WTC11 (cell line): ENCODE data around the gene RAMP1. TPM values are rescaled to one million over a fixed set of nuclear protein-coding genes. Genes with fewer than 3 reads are reported as not detected.

Experiments used
- ATAC-seq: fragments of 200-7000 bp; cut with Tn5 transposase; 2 replicates; pipeline ENCODE4 v1.10.0; 2021; ENCODE audit warnings: mild to moderate bottlenecking, moderate library complexity
- CTCF ChIA-PET: fragments of 300-600 bp; sonication (Branson Sonifier 250); formaldehyde crosslinking; loops from one replicate; lab custom pipeline; 2021; ENCODE audit warnings: antibody characterized with exemption; lab: Charles Lee
- POLR2A ChIA-PET: fragments of 350-600 bp; sonication (Branson Sonifier 250); formaldehyde crosslinking; loops from one replicate; lab custom pipeline; 2021; ENCODE audit warnings: antibody characterized with exemption; lab: Charles Lee
- DNase-seq: peaks from one replicate; pipeline ENCODE4 v3.0.0; 2021; ENCODE audit warnings: low spot score
- H3K27ac Mint-ChIP-seq: 2 replicates; pipeline ENCODE4 v1.8.0; 2021; ENCODE audit warnings: mixed read lengths
- H3K27me3 Mint-ChIP-seq: 2 replicates; pipeline ENCODE4 v1.8.0; 2021; ENCODE audit warnings: low read depth, mild to moderate bottlenecking, moderate library complexity, mixed read lengths
- H3K36me3 Mint-ChIP-seq: 2 replicates; pipeline ENCODE4 v1.8.0; 2021; ENCODE audit warnings: mixed read lengths
- H3K4me1 Mint-ChIP-seq: 2 replicates; pipeline ENCODE4 v1.8.0; 2022; ENCODE audit warnings: mixed read lengths
- H3K4me3 Mint-ChIP-seq: 2 replicates; pipeline ENCODE4 v1.8.0; 2021; ENCODE audit warnings: mild to moderate bottlenecking, moderate library complexity, mixed read lengths
- H3K9me3 Mint-ChIP-seq: 2 replicates; pipeline ENCODE4 v1.8.0; 2021; ENCODE audit warnings: mixed read lengths
- AR ChIP-seq: fragments of 250-450 bp; sonication (Bioruptor Pico); IDR thresholded peaks from 2 replicates; pipeline ENCODE4 v1.9.0; 2021; ENCODE audit warnings: mild to moderate bottlenecking
- CBFB ChIP-seq: sonication (generic); formaldehyde crosslinking; IDR thresholded peaks from 2 replicates; pipeline ENCODE4 v1.8.1; 2022; ENCODE audit warnings: mild to moderate bottlenecking, low read depth, missing genetic modification reagents
- CDX4 ChIP-seq: fragments of 250-450 bp; sonication (Bioruptor Pico); IDR thresholded peaks from 2 replicates; pipeline ENCODE4 v1.9.0; 2021; ENCODE audit warnings: moderate library complexity, mild to moderate bottlenecking, inconsistent platforms, borderline replicate concordance
- CTCF ChIP-seq: fragments of 200-600 bp; IDR thresholded peaks from 2 replicates; pipeline ENCODE4 v1.8.0; 2022; ENCODE audit warnings: antibody characterized with exemption
- E2F1 ChIP-seq: sonication (generic); formaldehyde crosslinking; IDR thresholded peaks from 2 replicates; pipeline ENCODE4 v1.8.0; 2022; ENCODE audit warnings: mild to moderate bottlenecking, missing genetic modification reagents
- ELF4 ChIP-seq: sonication (generic); formaldehyde crosslinking; IDR thresholded peaks from 2 replicates; pipeline ENCODE4 v1.8.1; 2022; ENCODE audit warnings: low read depth, mild to moderate bottlenecking, moderate library complexity, missing genetic modification reagents
- GABPB1 ChIP-seq: sonication (generic); formaldehyde crosslinking; IDR thresholded peaks from 2 replicates; pipeline ENCODE4 v1.8.1; 2023; ENCODE audit warnings: mild to moderate bottlenecking, missing genetic modification reagents
- MAX ChIP-seq: sonication (generic); formaldehyde crosslinking; IDR thresholded peaks from 2 replicates; pipeline ENCODE4 v1.8.0; 2022; ENCODE audit warnings: mild to moderate bottlenecking, missing genetic modification reagents
- MXD4 ChIP-seq: fragments of 250-450 bp; sonication (Bioruptor Pico); IDR thresholded peaks from 2 replicates; pipeline ENCODE4 v1.8.0; 2021; ENCODE audit warnings: mild to moderate bottlenecking, moderate library complexity, borderline replicate concordance
- MYBL2 ChIP-seq: sonication (generic); formaldehyde crosslinking; IDR thresholded peaks from 2 replicates; pipeline ENCODE4 v1.8.1; 2023; ENCODE audit warnings: mild to moderate bottlenecking, moderate library complexity, missing genetic modification reagents
- NFE2L1 ChIP-seq: sonication (generic); formaldehyde crosslinking; IDR thresholded peaks from 2 replicates; pipeline ENCODE4 v1.8.1; 2023; ENCODE audit warnings: missing genetic modification reagents
- NFYB ChIP-seq: sonication (generic); formaldehyde crosslinking; conservative IDR thresholded peaks from 2 replicates; pipeline ENCODE4 v1.8.0; 2022; ENCODE audit warnings: low read depth, missing genetic modification reagents
- NR1H2 ChIP-seq: sonication (generic); formaldehyde crosslinking; IDR thresholded peaks from 2 replicates; pipeline ENCODE4 v1.9.0; 2021; ENCODE audit warnings: mild to moderate bottlenecking, moderate library complexity, missing genetic modification reagents
- NR3C1 ChIP-seq: sonication (generic); formaldehyde crosslinking; conservative IDR thresholded peaks from 2 replicates; pipeline ENCODE4 v1.8.1; 2023; ENCODE audit warnings: low read depth, mild to moderate bottlenecking, missing genetic modification reagents
- RORB ChIP-seq: fragments of 250-450 bp; sonication (Bioruptor Pico); IDR thresholded peaks from 2 replicates; pipeline ENCODE4 v1.9.0; 2021; ENCODE audit warnings: mild to moderate bottlenecking
- SMAD3 ChIP-seq: sonication (generic); formaldehyde crosslinking; IDR thresholded peaks from 2 replicates; pipeline ENCODE4 v1.8.0; 2022; ENCODE audit warnings: missing genetic modification reagents, mild to moderate bottlenecking, borderline replicate concordance
- USF2 ChIP-seq: sonication (generic); formaldehyde crosslinking; IDR thresholded peaks from 2 replicates; pipeline ENCODE4 v1.8.1; 2023; ENCODE audit warnings: mild to moderate bottlenecking, missing genetic modification reagents, moderate library complexity
- ZNF416 ChIP-seq: fragments of 250-450 bp; sonication (Bioruptor Pico); IDR thresholded peaks from 2 replicates; pipeline ENCODE4 v1.9.0; 2021; ENCODE audit warnings: mild to moderate bottlenecking, inconsistent platforms
- ZNF532 ChIP-seq: fragments of 250-450 bp; sonication (Bioruptor Pico); IDR thresholded peaks from 2 replicates; pipeline ENCODE4 v1.9.0; 2021; ENCODE audit warnings: mild to moderate bottlenecking, borderline replicate concordance
- total RNA-seq: library from RNA; stranded (reverse); gene quantifications from 3 replicates; pipeline ENCODE4 v1.2.3, GENCODE V29; 2021

RAMP1 gene
- total RNA-seq, 1 experiment from 2014 or later, result 1.0 TPM

GRCh38 chr2:237884681-237885080, 25.3 kb downstream of the RAMP1 start:
- no peak for DNase-seq
- H3K27me3 Mint-ChIP-seq, result no peaks in the 10 kb centered on the region
- no peaks in the 10 kb centered on the region for H3K36me3 Mint-ChIP-seq
- CTCF ChIA-PET, result no interaction called here
- POLR2A ChIA-PET, result no interaction called here
- no peak for ATAC-seq
- peaks cover 3% of the 10 kb centered on the region; the same call in 1 of the 2 replicates for H3K9me3 Mint-ChIP-seq
- no peak overlapping the region for H3K4me3 Mint-ChIP-seq
- TF ChIP-seq NFYB (CRISPR knock-in tag) (no peak), ZNF532 (CRISPR knock-in tag) (no peak), NR1H2 (CRISPR knock-in tag) (no peak), E2F1 (CRISPR knock-in tag) (no peak), NR3C1 (CRISPR knock-in tag) (no peak), AR (CRISPR knock-in tag) (no peak), CTCF (no peak), SMAD3 (CRISPR knock-in tag) (no peak)
- H3K27ac Mint-ChIP-seq, result no peak overlapping the region
- no peaks in the 10 kb centered on the region for H3K4me1 Mint-ChIP-seq

GRCh38 chr2:237885111-237885930, 25.9 kb downstream of the RAMP1 start:
- no peak overlapping the region for H3K27ac Mint-ChIP-seq
- POLR2A ChIA-PET, result no interaction called here
- no peak for TF ChIP-seq NFE2L1
- no peak for TF ChIP-seq MAX (CRISPR knock-in tag)
- no peak for TF ChIP-seq ELF4 (CRISPR knock-in tag)
- no peak for TF ChIP-seq RORB
- TF ChIP-seq MXD4 (CRISPR knock-in tag), result no peak
- no peak for TF ChIP-seq CDX4
- TF ChIP-seq GABPB1 (CRISPR knock-in tag), result no peak
- no peak for TF ChIP-seq USF2 (CRISPR knock-in tag)
- no peak for TF ChIP-seq ZNF416 (CRISPR knock-in tag)
- no peak for TF ChIP-seq CBFB
- TF ChIP-seq MYBL2, result no peak

More at GRCh38 chr2:237885111-237885930, 25.9 kb downstream of the RAMP1 start:
- Mint-ChIP-seq H3K36me3 (no peaks in the 10 kb centered on the region), H3K4me3 (no peak overlapping the region), H3K9me3 (peaks cover 3% of the 10 kb centered on the region; the same call in 1 of the 2 replicates), H3K27me3 (no peaks in the 10 kb centered on the region), H3K4me1 (no peaks in the 10 kb centered on the region)
- no peak for DNase-seq
- CTCF ChIA-PET, result interaction anchor here (1.1 kb wide), 1 partner anchor 71 kb away, joined by 4 read pairs; no protein-coding TSS in a partner anchor
- no peak for ATAC-seq
